Right atrium auricular region (tissue), 2 donors: ENCODE measurements around the gene RUFY1. TPM values are rescaled to one million over a fixed set of nuclear protein-coding genes. Genes with fewer than 3 reads are reported as not detected.

Source experiments
- DNase-seq: peaks from one replicate; pipeline ENCODE4 v3.0.0-alpha.2; 2019; ENCODE audit warnings: low spot score
- H3K27ac ChIP-seq, 2 donors: fragments of 200-600 bp; sonication (generic); 1 replicate in 1 of 2; 2 replicates in 1 of 2; pipeline ENCODE4 v1.5.1; 2016 to 2019
- H3K27me3 ChIP-seq, 2 donors: fragments of 200-600 bp; sonication (generic); one replicate each; pipeline versions ENCODE4 v1.5.1 to v1.6.0; 2017 to 2019
- H3K36me3 ChIP-seq: fragments of 200-600 bp; sonication (generic); one replicate; pipeline ENCODE4 v1.5.1; 2016
- H3K4me1 ChIP-seq, 2 donors: fragments of 200-600 bp; sonication (generic); one replicate each; pipeline versions ENCODE4 v1.5.1 to v1.6.0; 2017 to 2019
- H3K4me3 ChIP-seq, 2 donors: fragments of 200-600 bp; sonication (generic); 1 replicate in 1 of 2; 2 replicates in 1 of 2; pipeline ENCODE4 v1.5.1; 2017 to 2019; ENCODE audit warnings: mild to moderate bottlenecking in 1 of 2, moderate library complexity in 1 of 2
- H3K9me3 ChIP-seq, 2 donors: fragments of 200-600 bp; sonication (generic); one replicate each; pipeline ENCODE4 v1.5.1; 2019
- CTCF ChIP-seq, 2 donors: fragments of 200-600 bp; sonication (generic); IDR thresholded peaks; one replicate each; pipeline ENCODE4 v1.5.1; 2019; ENCODE audit warnings: antibody characterized with exemption in 2 of 2
- total RNA-seq, 2 donors: library from RNA; depleted of rRNA; stranded (reverse); fragments of >200 nt; gene quantifications; one replicate each; pipeline ENCODE4 v1.1.0, GENCODE V29; 2016

The RUFY1 gene
- total RNA-seq, 2 donors from 2014 or later = 19.5 to 25.4 TPM

GRCh38 chr5:179615203-179615602 is 64.8 kb downstream of the RUFY1 start:
- no peak for TF ChIP-seq CTCF (IDR thresholded peaks at IDR 0.05)
- Histone ChIP-seq H3K4me1 (peaks cover 0 to 49% of the 10 kb centered on the region in 2 donors), H3K4me3 (no peak overlapping the region), H3K27me3 (no peaks in the 10 kb centered on the region), H3K27ac (no peak overlapping the region), H3K36me3 (peaks cover 98% of the 10 kb centered on the region), H3K9me3 (no peaks in the 10 kb centered on the region)
- no peak for DNase-seq

- TF ChIP-seq CTCF (IDR thresholded peaks at IDR 0.05) = no peak
- Histone ChIP-seq H3K27ac (no peak overlapping the region), H3K36me3 (peaks cover 98% of the 10 kb centered on the region), H3K4me3 (no peak overlapping the region), H3K9me3 (no peaks in the 10 kb centered on the region), H3K27me3 (no peaks in the 10 kb centered on the region), H3K4me1 (peaks cover 0 to 49% of the 10 kb centered on the region in 2 donors)
- no peak for DNase-seq
Observed at GRCh38 chr5:179616002-179616594, 65.7 kb downstream of the RUFY1 start.

GRCh38 chr5:179617930-179618329 is 67.6 kb downstream of the RUFY1 start:
- peaks cover 0 to 52% of the 10 kb centered on the region in 2 donors for H3K4me1 ChIP-seq
- H3K9me3 ChIP-seq = no peaks in the 10 kb centered on the region
- DNase-seq = no peak
- peaks cover 96% of the 10 kb centered on the region for H3K36me3 ChIP-seq
- H3K4me3 ChIP-seq = no peak overlapping the region
- H3K27me3 ChIP-seq = no peaks in the 10 kb centered on the region
- H3K27ac ChIP-seq = no peak overlapping the region
- TF ChIP-seq CTCF (IDR thresholded peaks at IDR 0.05) = no peak

- Histone ChIP-seq H3K9me3 (no peaks in the 10 kb centered on the region), H3K27ac (no peak overlapping the region), H3K36me3 (peaks cover 85% of the 10 kb centered on the region), H3K27me3 (no peaks in the 10 kb centered on the region), H3K4me3 (peak overlapping the region; percentile 13 to 26), H3K4me1 (peaks cover 0 to 52% of the 10 kb centered on the region in 2 donors)
- DNase-seq = no peak
- no peak for TF ChIP-seq CTCF (IDR thresholded peaks at IDR 0.05)
Observed at GRCh38 chr5:179618923-179619554, 68.7 kb downstream of the RUFY1 start.

GRCh38 chr5:179619776-179620175 is 69.4 kb downstream of the RUFY1 start:
- no peak for TF ChIP-seq CTCF (IDR thresholded peaks at IDR 0.05)
- H3K9me3 ChIP-seq = no peaks in the 10 kb centered on the region
- H3K36me3 ChIP-seq = peaks cover 78% of the 10 kb centered on the region
- H3K4me3 ChIP-seq = peak overlapping the region; percentile 13 to 92
- H3K4me1 ChIP-seq = peaks cover 0 to 59% of the 10 kb centered on the region in 2 donors
- no peaks in the 10 kb centered on the region for H3K27me3 ChIP-seq
- DNase-seq = no peak
- H3K27ac ChIP-seq = no peak overlapping the region
